ENCODE data around the gene MEX3B. TPM values are rescaled to one million over a fixed set of nuclear protein-coding genes. Genes with fewer than 3 reads are reported as not detected.
A peak's percentile ranks its signal among the peaks of the same experiment; 100 is the strongest.

MEX3B gene
- total and polyA plus RNA-seq, 9 of the 15 experiments (the other 6 are each of a cell fraction or from before 2014, with no cell fraction given), result 0.94 to 12.8 (median 3.6) TPM

GRCh38 chr15:82074610-82075009, 28.8 kb upstream of the MEX3B start:
- WGBS (ENCODE audit: insufficient coverage, low coverage, missing lambda C conversion rate), result 81% methylated on average over 1 of the region's 1 CpG
- FAIRE-seq (no peak), DNase-seq (ENCODE audit: extremely low read depth in 1 of 4, low spot score in 3 of 4) (no peak), ATAC-seq (no peak)
- Histone ChIP-seq H3K27me3 (ENCODE audit: control insufficient read depth in 2 of 2, insufficient read depth in 2 of 2, low read length in 2 of 2) (peaks cover 4 to 7% of the 10 kb centered on the region in 2 experiments; a peak in 2 of 5 replicates), H3K9me1 (ENCODE audit: control insufficient read depth, insufficient read depth, low read length) (no peaks in the 10 kb centered on the region), H3K4me3 (no peak overlapping the region), H3K36me3 (ENCODE audit: control insufficient read depth, insufficient read depth, low read length) (no peaks in the 10 kb centered on the region), H3K79me2 (ENCODE audit: control insufficient read depth, insufficient read depth, low read length) (no peaks in the 10 kb centered on the region), H3K9me3 (replicated peaks; ENCODE audit: control insufficient read depth, insufficient read depth, low read depth, low read length) (no peaks in the 10 kb centered on the region), H4K20me1 (replicated peaks; ENCODE audit: control insufficient read depth, insufficient read depth, low read length) (no peaks in the 10 kb centered on the region), H3K4me2 (ENCODE audit: insufficient read depth, low read length) (no peak overlapping the region), H3K4me1 (replicated peaks in 1 of 2; ENCODE audit: control insufficient read depth in 2 of 2, insufficient read depth in 2 of 2, low read length in 2 of 2) (peaks cover 8 to 15% of the 10 kb centered on the region in 2 experiments; a peak in 4 of 5 replicates), H2AFZ (ENCODE audit: low read depth, low read length) (no peak overlapping the region), H3K27ac (ENCODE audit: extremely low read depth, low read depth, low read length) (no peak overlapping the region), H3K9ac (ENCODE audit: insufficient read depth in 1 of 2, low read depth in 2 of 2, low read length in 2 of 2) (no peak overlapping the region)
- BruUV-seq (replicated peaks), result no TSS peak
- in situ Hi-C loops (cut with MboI) (no loop called here), intact Hi-C loops (cut with micrococcal nuclease) (no loop called here)
- POLR2A ChIA-PET, result interaction anchor here (1.0 to 1.3 kb wide), 2 partner anchors 12 to 29 kb away, joined by 3 read pairs; partner anchors contain the start of gene MEX3B
- CTCF ChIA-PET (ENCODE audit: low intra/inter-chr PET ratio), result no interaction called here
- TF ChIP-seq ZNF384 (IDR thresholded peaks at IDR 0.05; ENCODE audit: low read depth, low read length) (peak; percentile 64; the same call in 1 of the 2 replicates), ZBTB40 (IDR thresholded peaks at IDR 0.05) (peak; percentile 91), ZBTB40 (CRISPR knock-in tag; IDR thresholded peaks at IDR 0.05) (peak; percentile 26; the same call in 1 of the 2 replicates), TCF15 (CRISPR knock-in tag; IDR thresholded peaks at IDR 0.05) (no peak)
